Measurements from ENCODE around the gene DYNLT3. TPM values are rescaled to one million over a fixed set of nuclear protein-coding genes. Genes with fewer than 3 reads are reported as not detected.

DYNLT3 gene
- polyA plus RNA-seq, 1 donor (not counting 4 experiments of a cell fraction or from before 2014, with no cell fraction given), result 37.3 TPM

GRCh38 chrX:37871626-37872302 is 24.4 kb upstream of the DYNLT3 start:
- H3K9me1 ChIP-seq (ENCODE audit: control insufficient read depth, extremely low read depth, insufficient read depth, low read length), result no peaks in the 10 kb centered on the region
- peaks cover 15% of the 10 kb centered on the region for H3K4me1 ChIP-seq (ENCODE audit: control insufficient read depth, extremely low read depth, insufficient read depth, low read length)
- no peaks in the 10 kb centered on the region for H3K36me3 ChIP-seq (ENCODE audit: control insufficient read depth in 2 of 2, extremely low read depth in 1 of 2, insufficient read depth in 2 of 2, low read length in 2 of 2)
- H4K20me1 ChIP-seq (ENCODE audit: control insufficient read depth, extremely low read depth, insufficient read depth, low read length), result no peaks in the 10 kb centered on the region
- H3K9me3 ChIP-seq (ENCODE audit: control insufficient read depth, low read depth, low read length), result no peaks in the 10 kb centered on the region
- no peak overlapping the region for H2AFZ ChIP-seq (ENCODE audit: control insufficient read depth, low read length)
- peak; percentile 66 for DNase-seq (ENCODE audit: low read depth, low spot score)
- H3K9ac ChIP-seq (ENCODE audit: control insufficient read depth, extremely low read depth, insufficient read depth, low read length), result no peak overlapping the region
- peak overlapping the region; percentile 47 for H3K27ac ChIP-seq (ENCODE audit: control insufficient read depth, insufficient read depth, low read length)
- H3K4me3 ChIP-seq (ENCODE audit: control insufficient read depth in 2 of 3, extremely low read depth in 1 of 3, insufficient read depth in 2 of 3, low read depth in 1 of 3, low read length in 3 of 3), result no peak overlapping the region
- TF ChIP-seq EZH2 (IDR thresholded peaks at IDR 0.05; ENCODE audit: low read length) (no peak), CTCF (optimal IDR thresholded peaks at IDR 0.05 in 1 of 3, IDR thresholded peaks at IDR 0.05 in 1 of 3, conservative IDR thresholded peaks at IDR 0.05 in 1 of 3; ENCODE audit: extremely low read depth in 1 of 3, insufficient read depth in 2 of 3, low read length in 3 of 3) (no peak)
- H3K79me2 ChIP-seq (ENCODE audit: control insufficient read depth, insufficient read depth, low read length), result no peaks in the 10 kb centered on the region
- peak; percentile 89 for FAIRE-seq
- dilution Hi-C loops (cut with MboI; ENCODE audit: extremely low pct_ligation_motif_present, low sequenced_read_pairs), result no loop called here
- no peaks in the 10 kb centered on the region for H3K27me3 ChIP-seq (ENCODE audit: control insufficient read depth, extremely low read depth, insufficient read depth, low read length)
- H3K4me2 ChIP-seq (ENCODE audit: control insufficient read depth, extremely low read depth, insufficient read depth, low read depth, low read length), result peak overlapping the region; percentile 71

- FAIRE-seq (no peak), DNase-seq (ENCODE audit: low read depth, low spot score) (no peak)
- no peaks in the 10 kb centered on the region for H3K9me3 ChIP-seq (ENCODE audit: control insufficient read depth, low read depth, low read length)
- dilution Hi-C loops (cut with MboI; ENCODE audit: extremely low pct_ligation_motif_present, low sequenced_read_pairs), result no loop called here
- H3K4me1 ChIP-seq (ENCODE audit: control insufficient read depth, extremely low read depth, insufficient read depth, low read length), result peaks cover 11% of the 10 kb centered on the region
- TF ChIP-seq CTCF (optimal IDR thresholded peaks at IDR 0.05 in 1 of 3, IDR thresholded peaks at IDR 0.05 in 1 of 3, conservative IDR thresholded peaks at IDR 0.05 in 1 of 3; ENCODE audit: extremely low read depth in 1 of 3, insufficient read depth in 2 of 3, low read length in 3 of 3) (no peak), EZH2 (IDR thresholded peaks at IDR 0.05; ENCODE audit: low read length) (no peak)
- H3K27me3 ChIP-seq (ENCODE audit: control insufficient read depth, extremely low read depth, insufficient read depth, low read length), result no peaks in the 10 kb centered on the region
- H3K27ac ChIP-seq (ENCODE audit: control insufficient read depth, insufficient read depth, low read length), result no peak overlapping the region
- H3K36me3 ChIP-seq (ENCODE audit: control insufficient read depth in 2 of 2, extremely low read depth in 1 of 2, insufficient read depth in 2 of 2, low read length in 2 of 2), result no peaks in the 10 kb centered on the region
- no peaks in the 10 kb centered on the region for H4K20me1 ChIP-seq (ENCODE audit: control insufficient read depth, extremely low read depth, insufficient read depth, low read length)
- H3K9me1 ChIP-seq (ENCODE audit: control insufficient read depth, extremely low read depth, insufficient read depth, low read length), result no peaks in the 10 kb centered on the region
- H2AFZ ChIP-seq (ENCODE audit: control insufficient read depth, low read length), result no peak overlapping the region
- no peak overlapping the region for H3K4me2 ChIP-seq (ENCODE audit: control insufficient read depth, extremely low read depth, insufficient read depth, low read depth, low read length)
- H3K79me2 ChIP-seq (ENCODE audit: control insufficient read depth, insufficient read depth, low read length), result no peaks in the 10 kb centered on the region
- no peak overlapping the region for H3K9ac ChIP-seq (ENCODE audit: control insufficient read depth, extremely low read depth, insufficient read depth, low read length)
- no peak overlapping the region for H3K4me3 ChIP-seq (ENCODE audit: control insufficient read depth in 2 of 3, extremely low read depth in 1 of 3, insufficient read depth in 2 of 3, low read depth in 1 of 3, low read length in 3 of 3)
Measured at GRCh38 chrX:37867536-37868153, 20.3 kb upstream of the DYNLT3 start.

Measured in keratinocyte (primary cell).